Measurements from ENCODE around the gene MAP2.

DNA sequence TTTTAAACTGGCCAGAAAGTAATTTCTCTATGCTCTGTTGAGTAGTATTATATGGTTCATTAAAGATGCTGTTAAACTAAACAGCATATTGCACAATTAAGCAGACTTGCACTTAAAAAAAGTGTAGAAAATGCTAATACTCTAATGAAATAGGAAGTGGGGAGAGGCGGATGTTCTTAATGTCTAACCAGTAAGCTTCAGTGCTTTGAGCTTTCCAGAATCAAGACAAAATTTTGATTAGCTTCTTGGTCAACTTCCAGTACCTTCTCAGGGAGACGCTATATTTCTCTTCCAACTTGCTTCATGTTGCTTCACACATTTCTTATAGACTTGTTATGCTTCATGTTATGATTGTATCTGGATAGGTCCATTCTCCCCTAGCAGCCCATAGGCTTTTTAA is 89.1 kb downstream of the MAP2 start:
- TF ChIP-seq, protein P1, sequence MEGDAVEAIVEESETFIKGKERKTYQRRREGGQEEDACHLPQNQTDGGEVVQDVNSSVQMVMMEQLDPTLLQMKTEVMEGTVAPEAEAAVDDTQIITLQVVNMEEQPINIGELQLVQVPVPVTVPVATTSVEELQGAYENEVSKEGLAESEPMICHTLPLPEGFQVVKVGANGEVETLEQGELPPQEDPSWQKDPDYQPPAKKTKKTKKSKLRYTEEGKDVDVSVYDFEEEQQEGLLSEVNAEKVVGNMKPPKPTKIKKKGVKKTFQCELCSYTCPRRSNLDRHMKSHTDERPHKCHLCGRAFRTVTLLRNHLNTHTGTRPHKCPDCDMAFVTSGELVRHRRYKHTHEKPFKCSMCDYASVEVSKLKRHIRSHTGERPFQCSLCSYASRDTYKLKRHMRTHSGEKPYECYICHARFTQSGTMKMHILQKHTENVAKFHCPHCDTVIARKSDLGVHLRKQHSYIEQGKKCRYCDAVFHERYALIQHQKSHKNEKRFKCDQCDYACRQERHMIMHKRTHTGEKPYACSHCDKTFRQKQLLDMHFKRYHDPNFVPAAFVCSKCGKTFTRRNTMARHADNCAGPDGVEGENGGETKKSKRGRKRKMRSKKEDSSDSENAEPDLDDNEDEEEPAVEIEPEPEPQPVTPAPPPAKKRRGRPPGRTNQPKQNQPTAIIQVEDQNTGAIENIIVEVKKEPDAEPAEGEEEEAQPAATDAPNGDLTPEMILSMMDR (IDR thresholded peaks at IDR 0.05; ENCODE audit: low read depth, low read length, missing input control): no peak
- TF ChIP-seq RXRA (IDR thresholded peaks at IDR 0.05): no peak
- TF ChIP-seq, protein P2, sequence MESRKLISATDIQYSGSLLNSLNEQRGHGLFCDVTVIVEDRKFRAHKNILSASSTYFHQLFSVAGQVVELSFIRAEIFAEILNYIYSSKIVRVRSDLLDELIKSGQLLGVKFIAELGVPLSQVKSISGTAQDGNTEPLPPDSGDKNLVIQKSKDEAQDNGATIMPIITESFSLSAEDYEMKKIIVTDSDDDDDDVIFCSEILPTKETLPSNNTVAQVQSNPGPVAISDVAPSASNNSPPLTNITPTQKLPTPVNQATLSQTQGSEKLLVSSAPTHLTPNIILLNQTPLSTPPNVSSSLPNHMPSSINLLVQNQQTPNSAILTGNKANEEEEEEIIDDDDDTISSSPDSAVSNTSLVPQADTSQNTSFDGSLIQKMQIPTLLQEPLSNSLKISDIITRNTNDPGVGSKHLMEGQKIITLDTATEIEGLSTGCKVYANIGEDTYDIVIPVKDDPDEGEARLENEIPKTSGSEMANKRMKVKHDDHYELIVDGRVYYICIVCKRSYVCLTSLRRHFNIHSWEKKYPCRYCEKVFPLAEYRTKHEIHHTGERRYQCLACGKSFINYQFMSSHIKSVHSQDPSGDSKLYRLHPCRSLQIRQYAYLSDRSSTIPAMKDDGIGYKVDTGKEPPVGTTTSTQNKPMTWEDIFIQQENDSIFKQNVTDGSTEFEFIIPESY (IDR thresholded peaks at IDR 0.05): no peak
- TF ChIP-seq RAD21 (IDR thresholded peaks at IDR 0.05): no peak
- no peak for TF ChIP-seq TAF1 (conservative IDR thresholded peaks at IDR 0.05)
- no peak for TF ChIP-seq MAX (IDR thresholded peaks at IDR 0.05)

Measured in liver (tissue), 3 donors.